ENCODE results near the gene DCC.

The DCC gene

DNA sequence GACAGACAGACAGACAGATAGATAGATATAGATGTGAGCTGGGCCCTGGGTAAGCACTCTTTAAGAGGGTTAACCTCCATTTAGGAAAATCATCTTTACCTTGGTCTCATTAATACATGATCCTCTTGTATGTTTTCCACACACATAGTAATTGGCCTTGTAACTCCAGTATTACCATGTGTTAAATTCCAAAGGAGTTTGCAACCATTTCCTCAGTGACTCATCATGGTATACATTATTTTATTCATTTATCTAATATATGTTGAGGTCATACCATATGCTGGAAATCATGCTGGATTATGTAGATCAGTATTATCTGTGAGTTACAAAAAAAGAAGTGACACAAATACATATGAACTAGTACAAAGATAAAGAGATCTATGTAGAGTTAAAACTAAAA lies 504.3 kb downstream of the DCC start:
- DNase-seq: no peak

DNA sequence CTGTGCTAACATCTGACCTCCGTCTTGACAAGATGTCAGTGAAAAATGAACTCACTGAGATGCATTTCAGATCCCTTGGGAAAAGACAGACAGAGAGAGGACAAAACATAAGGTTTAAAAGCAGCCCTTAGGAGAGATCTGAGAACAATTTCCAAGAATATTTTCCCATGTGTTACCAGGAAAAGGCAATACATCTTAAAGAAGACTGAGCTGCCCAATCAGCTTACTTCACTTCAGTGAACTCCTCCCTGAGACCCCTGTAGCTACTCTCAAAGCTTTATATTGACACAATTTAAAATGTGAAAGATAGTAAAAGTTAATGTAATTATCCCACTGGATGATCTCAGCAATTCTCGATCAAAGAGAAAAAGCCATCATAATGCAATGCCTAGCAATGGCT lies 505.0 kb downstream of the DCC start:
- no peak for DNase-seq

DNA sequence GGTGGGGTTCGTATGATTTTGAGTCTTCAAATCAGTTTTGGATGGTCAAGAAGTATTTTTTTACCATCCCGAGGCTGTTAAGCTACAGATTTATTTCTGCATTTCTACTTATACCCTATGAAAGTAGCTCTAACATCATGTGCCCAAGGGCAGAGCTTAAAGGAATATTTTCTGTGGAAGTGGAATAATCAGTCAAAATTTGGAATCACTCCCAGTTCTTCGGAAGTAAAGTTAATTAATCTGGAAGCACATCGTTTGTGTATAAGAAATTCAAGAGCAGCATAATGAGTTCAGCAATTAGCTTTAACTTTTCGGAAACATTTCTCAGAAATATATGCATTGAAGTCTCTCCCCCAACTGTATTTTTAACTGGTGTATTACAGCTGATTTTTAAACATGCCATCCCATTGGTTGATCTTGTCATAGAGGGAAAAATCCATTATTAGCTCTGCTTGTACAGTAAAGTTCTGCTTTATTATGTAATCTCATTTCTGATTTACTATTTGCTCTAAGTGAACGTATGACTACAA lies 510.1 kb downstream of the DCC start:
- no peak for DNase-seq

DNA sequence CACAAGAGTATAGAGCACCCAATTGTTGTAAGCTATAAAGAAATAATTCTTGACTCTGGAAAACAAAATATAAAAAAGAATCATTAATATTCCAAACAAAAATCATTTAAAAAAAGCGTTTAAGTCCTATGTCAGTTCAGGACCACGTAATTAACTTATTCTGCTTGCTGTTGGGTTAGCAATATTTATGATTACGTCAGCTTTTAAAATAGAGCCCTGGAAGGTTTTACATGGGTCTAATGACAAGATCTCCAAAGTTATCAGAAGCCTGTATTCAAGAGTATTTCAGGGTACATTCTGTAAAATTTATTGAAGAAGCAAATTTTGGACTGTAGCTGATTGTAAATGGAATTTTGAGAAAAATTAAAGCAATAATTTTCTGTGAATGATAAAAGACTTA lies 521.6 kb downstream of the DCC start:
- DNase-seq: no peak

DNA sequence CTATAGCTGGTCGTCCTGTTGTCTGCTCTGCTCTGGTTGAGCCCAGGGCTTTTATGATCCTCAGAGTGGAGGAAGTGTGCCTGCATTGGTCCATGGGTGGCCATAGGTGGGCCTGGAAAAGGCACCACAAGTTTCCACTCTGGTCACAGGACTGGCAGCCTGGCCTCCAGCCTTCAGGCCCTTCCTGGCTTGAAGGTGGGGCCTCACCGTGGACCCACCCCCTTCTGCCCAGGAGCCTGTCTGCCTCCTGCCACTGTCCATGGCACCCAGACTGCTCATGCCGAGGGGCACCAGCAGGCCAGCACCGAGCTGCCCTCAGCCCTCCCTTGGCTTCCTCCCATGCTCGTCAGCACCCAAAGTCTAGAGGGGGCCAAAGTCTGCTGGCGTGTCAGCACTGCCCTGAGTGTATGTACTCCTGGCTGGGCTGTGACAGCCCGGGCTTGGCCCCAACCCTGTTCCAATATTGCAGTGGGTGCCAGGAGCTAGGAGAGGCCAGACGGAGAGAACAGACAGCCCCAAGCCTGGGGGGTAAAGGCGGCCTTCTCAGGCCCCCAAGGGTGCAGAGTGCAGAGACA lies 529.4 kb downstream of the DCC start:
- DNase-seq: no peak

DNA sequence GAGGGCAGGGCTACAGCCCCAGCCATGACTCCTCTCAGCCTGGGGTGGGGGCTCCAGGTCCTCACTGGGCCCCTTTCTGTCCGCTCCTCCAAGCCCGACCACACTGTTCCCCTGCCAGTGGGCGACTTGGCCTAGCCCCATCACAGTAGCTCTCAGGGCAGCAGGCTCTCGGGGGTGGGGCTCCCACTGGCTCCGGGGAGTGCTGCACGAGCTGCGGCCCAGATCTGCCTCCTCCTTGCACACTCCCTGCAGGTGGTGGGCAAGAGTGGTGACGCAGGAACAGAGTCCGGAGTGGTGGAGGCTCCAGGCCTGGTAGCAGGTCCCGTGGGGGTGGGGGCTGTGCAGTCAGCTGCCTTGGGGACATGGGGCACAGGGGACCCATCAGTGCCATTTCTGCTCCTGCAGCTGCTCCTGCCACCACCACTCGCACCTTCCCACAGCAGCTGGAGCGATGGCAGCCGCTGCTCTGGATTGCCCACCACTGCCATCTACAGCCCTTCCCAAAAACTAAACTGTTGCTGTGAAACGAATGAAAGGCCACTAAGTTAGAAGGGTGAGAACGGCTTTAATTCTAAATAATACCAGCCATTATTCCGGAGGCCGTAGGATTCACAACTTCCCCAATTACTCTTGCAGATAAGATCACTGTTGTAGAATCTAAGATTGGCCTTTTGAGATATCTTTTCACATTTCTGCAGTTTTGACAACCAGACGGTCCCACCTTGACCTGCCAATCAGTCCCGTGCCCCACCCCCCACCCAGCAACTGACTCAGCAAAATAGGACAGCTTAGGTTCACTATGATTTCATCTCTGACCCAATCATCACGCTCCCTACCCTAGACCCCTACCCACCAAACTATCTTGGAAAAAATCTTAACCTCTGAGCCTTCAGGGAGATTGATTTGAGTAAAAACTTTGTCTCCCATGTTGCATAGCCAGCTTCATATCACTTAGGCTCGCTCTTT lies 530.2 kb downstream of the DCC start:
- DNase-seq: no peak

DNA sequence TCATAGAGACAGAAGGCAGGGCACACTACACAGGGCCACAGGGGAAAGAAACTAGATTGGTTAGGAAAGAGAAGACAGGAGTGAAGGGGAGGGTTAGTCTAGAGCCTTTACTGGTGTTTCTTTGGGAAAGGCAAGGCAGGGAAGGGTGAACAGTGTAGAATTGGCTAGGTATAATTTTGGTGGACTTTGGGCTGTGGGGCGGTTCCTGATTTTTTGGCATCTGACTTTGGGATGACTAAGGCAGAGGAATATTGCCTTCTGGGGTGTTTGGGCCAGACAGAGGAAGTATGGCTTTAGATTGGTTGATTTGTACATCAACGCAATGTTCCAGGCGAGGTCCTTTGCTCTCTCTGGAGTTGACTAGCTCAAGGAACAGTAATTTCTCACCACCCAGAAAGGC lies 534.8 kb downstream of the DCC start:
- no peak for DNase-seq

DNA sequence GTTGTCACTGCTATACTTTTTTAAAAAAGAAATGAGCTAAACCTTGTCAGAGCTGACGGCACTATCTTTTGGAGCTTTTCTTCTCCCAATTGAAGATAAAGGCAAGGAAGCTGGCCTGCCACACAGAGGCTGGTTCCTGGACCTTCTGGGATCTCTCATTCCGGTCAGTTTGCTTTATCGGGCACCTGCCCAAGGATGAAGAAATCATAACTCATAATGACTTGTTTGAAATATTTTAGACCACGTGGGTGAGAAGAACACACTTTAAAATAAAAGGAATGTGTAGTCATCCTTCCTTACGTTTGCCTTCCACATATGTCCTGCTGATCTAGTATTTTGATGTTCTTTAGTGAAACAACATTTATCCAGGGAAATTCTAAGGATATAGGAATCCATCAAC lies 535.7 kb downstream of the DCC start:
- no peak for DNase-seq

DNA sequence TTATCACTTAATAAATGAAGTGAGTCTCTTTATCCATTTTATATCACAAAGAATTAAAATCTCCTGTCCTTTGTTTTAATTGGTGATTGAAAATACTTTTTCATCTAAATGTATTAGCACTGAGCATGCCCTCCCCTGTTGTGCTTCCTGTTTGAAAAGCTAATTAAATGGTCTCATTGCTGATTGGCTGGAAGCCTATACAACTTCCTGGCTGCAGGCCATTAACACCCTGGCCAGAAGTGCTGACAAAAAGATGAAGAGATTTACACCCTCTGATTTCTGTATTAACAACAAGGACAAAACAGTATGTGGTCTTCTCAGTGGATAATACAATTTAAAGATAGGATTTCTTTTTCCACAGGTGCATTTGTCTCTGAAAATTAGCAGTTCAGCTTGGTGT lies 548.0 kb downstream of the DCC start:
- no peak for DNase-seq

DNA sequence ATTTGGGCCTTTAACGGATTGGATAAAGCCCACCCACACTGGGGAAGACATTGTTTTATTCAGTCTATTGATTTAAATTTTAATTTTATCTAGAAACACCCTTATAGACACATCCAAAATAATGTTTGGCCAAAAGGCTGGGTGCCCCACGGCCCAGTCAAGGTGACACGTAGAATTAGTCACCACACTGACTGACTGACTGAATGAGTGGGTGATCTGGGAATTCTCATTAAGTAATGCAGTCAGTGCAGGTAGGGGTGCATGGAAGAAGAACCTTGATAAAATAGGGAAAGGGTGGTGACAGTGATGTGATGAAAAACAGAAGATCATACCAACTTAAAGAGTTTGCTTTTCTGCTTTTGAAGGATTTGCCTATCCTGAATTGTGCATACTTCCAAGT lies 554.8 kb downstream of the DCC start:
- DNase-seq: no peak

DNA sequence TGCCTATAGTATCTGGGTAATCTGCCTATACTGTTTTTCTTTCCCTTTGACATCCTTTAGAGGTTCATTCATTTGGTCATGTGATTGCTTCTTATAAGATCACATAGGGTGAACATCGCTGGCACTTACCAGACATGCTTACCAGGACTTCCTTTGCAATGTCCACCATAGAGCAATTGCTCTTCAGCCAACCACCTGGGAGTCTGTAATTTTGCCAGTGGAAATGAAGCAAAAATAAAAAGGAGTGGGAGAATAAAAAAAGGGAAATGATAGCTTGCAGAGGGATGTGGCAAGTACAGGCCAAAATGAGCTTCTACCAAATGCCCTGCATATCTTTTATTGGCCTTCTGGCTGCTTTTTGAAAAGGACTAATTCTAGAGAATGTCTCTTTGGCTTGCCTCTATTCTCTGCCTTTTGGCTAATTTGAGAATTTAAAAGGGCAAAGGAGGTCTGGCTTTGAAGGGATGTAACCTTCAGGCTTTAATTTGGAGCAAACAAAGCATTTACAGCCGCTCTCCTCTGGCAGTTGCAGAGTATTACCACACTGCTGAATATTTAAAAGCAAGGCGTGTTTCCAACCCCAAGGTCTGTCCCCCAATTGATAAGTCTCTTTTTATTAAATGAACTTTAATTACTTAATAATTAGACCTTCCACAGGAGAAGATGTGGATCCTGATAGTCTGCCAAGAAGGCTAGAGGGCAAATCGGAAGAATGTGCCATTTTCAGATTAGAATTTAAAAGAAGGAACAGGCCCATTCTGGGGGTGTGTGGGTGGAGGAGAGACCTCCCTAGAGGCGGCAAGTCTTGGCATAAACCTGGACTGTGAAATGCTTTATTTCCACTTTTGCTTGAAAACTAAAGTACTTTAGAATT lies 557.9 kb downstream of the DCC start:
- DNase-seq: no peak

DNA sequence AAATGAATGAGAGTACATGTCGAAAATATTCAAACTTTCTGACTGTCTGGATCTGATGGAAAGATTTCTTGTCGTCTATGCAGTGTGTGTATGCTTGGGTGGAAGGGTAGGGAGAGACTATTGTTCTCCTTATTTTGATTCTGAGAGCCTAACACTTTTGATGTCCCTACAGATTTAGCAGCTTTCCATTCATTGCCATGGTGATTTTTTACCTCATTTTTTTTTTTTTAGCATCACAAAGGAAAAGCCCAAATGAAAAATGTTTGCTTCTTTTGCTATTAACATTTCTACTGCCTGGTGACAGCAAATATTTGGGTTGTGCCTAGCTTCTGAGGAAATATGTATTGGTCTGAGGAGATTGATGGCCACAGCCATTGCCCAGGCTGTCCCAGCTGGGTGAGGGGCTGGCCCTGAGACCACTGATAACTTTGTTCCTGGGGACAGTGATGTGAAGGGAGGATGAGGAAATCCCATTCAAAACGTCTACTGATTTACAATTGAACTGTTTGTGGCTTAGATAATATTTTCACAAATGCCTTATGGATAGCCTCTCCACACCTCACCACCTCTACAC lies 558.6 kb downstream of the DCC start:
- no peak for DNase-seq

DNA sequence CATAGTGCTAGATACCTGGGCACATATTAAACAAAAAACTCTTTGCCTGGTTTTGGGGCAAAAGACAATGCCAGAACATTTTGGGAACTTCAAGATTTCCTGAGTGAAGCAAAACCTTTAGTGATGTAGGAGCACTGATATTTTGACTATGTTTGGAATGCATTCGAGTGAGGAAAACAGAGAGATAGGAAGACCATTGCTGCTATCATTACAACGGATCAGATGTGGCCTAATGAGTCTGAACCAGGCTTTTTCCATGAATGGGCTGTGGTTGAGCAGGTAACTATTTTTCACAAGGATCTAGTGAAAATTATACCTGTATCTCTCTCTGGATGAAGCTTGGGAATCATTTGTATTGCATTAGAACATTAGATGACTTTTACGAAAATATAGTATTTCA lies 562.2 kb downstream of the DCC start:
- no peak for DNase-seq

DNA sequence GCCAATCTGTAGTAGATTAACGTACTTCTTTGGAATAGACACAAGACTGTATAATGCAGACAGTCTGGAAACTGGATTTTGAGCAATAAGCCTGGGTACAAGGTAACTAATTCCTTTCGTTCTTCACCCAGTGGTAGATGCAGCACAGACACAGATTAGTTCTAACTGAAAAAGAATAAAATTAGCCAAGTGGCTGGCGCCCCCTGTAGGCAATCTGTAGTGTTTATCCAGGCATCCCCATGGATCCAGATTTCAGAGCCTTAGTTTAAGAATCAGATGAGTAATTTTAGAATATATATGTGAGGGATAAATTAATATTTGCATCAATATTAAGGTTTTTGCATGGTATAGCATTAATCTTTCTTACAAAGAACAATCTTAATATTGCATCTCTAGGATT lies 563.9 kb downstream of the DCC start:
- DNase-seq: no peak

DNA sequence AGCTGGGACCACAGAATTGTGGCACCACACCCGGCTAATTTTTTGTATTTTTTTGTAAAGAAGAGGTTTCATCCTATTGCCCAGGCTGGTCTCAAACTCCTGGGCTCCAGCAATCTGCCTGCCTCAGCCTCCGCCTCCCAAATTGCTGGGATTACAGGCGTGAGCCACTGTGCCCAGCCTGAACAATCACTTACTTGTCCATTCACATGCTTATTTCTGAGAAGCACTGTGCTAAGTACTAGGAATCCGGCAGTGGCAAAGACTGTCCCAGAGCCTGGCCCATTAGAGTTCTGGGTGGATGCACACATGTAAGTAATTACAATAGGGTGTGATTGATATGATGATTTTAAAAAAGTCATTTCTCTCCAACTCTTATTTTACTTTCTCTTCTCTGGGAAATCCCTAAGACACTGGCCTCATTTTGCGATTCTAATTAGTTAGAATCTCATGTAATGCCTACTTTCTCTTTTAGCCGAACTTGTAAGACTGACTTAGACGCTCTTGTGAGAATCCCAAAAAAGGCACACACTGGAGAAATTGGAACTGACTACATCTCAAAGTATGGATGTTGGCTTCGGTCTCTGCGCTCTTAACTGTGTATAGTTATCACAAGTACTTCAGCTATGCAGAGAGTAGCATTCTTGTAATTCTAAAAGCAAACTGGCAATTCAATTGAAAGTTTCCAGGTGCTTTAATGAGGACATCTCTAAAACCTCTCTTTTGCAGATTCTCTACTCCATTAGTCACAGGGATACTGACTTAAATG lies 567.7 kb downstream of the DCC start:
- DNase-seq: no peak

DNA sequence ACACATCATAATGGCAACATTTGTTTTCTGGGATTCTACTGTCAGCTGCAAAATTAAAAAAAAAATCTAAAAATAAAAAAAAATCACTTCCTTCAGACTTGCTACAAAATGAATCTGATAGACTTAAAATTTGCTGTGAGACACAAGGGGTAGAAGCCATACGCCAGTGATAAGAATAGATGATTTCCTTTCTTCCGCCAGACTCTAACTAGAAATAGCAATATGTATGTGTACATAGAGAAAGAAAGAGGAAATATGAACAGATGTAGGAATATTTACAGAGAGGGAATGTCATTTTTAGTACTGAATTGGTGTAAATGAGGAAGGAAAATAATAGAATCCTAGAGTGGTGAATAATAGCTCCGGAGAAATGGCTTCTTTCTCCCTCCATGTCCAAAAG lies 574.2 kb downstream of the DCC start:
- no peak for DNase-seq

DNA sequence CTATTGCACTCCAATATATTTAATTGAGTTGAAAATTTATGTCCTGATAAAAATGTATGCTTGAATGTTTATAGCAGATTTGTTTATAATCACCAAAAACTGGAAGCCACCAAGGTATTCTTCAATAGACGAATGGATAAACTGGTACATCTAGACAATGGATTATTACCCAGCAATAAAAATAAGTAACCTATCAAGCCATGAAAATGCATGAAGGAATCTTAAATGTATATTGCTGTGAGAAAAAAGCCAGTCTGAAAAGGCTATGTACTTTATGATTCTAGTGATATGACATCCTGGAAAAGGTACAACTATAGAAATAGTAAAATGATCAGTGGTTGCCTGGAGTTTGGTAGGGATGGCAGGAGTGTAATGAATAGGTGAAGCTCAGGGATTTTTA lies 580.7 kb downstream of the DCC start:
- DNase-seq: no peak

DNA sequence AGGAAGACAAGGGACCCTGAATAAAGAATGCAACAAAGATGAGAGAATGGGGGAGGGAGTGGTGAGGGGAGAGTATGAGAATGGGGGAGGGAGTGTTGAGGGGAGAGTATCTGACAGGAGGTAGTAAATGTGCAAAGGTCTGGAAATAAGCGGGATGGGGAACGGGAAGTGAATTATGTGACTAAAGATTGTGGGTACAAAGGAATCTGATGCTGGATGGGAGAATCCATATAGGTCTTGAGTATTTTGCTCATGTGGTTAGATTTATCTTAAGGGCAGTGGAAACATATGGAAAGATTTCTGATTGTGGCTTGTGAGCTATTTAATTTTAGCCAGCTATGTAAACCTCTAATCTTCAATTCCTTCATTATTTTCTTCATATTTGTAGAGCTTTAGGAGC lies 593.4 kb downstream of the DCC start:
- DNase-seq: no peak

DNA sequence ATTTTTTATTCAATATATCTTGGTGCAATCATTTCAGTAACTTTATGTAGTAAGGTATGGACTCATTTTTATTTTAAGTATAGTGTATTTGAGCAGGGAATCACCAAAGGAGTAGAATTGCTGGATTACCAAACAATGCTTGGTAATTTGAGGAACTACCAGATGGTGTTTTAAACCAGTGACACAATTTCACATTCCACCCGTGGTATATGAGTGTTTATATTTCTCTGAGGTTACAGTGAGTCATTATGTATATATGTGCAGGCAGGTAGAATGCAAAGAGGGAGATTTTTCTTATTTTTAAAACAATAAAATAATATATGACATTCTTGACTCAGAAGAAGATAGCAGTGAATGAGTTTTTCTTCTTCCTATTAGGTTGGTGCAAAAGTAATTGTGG lies 596.9 kb downstream of the DCC start:
- no peak for DNase-seq

DNA sequence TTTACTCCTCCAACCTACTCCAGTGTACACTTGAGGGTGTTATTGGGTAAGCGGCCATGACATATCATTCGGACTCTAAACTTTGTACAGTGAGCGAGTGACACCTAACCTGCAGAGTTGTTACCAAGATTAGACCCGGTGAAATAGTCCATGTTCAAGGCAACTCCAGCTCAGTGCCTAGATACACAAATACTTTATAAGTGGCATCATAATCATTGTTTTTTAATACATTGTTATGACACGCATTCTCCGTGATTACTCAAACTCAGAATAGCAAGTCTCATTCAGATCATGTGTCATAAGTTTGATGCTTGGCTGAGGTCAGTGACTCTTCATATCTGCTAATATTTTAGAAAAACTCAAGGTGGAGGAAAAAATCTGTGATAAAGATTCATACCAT lies 597.8 kb downstream of the DCC start:
- DNase-seq: no peak

DNA sequence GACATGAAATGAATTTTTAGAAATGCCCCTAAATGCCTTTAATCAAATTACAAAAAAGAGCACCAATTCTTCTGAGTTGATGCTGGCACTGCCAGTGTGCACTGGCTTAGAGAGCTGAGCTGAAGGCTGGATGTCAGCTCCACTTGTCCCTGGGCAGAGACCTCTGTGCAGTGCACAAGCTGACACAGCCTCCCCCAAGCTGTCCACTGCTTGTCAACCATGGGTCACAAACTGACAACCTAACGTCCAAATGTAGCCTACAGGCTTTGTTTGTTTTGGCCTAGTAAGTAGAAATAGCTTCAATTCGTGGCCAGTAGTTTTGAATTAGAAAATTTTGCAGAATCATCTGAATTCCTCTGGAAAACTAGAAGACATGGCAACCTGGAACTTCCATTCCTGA lies 605.6 kb downstream of the DCC start:
- DNase-seq: no peak

DNA sequence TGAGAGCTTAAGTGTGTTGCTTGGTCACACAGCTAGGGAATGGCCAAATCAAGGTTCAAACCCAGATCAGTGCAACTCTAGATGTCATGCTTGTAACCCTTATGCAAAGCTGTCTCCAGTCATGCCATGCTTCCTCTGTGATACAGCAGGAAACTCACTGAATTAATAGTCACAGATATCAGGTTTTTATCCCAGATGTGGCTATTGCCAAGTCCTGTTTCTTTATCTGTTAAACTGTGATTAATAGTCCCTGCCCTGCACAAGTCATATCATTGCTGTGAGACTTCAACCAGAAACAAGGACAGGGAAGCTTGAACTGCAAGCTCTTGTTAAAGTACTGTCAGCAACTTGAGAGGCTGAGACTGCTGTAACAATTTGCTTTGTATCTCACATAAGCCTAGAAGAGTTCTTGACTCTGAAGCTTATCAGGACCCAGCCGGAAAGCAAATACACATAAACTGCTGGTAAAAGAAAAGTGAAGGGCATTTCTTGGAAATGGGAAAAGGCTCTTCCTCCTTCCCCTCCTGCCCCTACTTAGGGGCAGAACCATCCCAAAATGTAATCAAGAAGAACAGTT lies 609.0 kb downstream of the DCC start:
- no peak for DNase-seq

All from activated CD4-positive, alpha-beta T cell treated with anti-CD3 and anti-CD28 coated beads, Interleukin-2, amount 50 U/mL, for 1 hour (primary cell).